Measurements from ENCODE around the gene WNT3. TPM values are rescaled to one million over a fixed set of nuclear protein-coding genes. Genes with fewer than 3 reads are reported as not detected.

WNT3 gene
- 50.0 TPM for polyA plus RNA-seq (2013, experiment 1 of 2)
- 49.3 TPM for polyA plus RNA-seq (2013, experiment 2 of 2)

GRCh38 chr17:46818316-46818928, at the start of gene WNT3:
WNT3 (minus strand) TSS chr17:46818692; CDS start chr17:46818597, 95 bp downstream.
- H3K79me2 ChIP-seq (ENCODE audit: control insufficient read depth, insufficient read depth, low read length): peaks cover 52% of the 10 kb centered on the region
- peaks cover 36% of the 10 kb centered on the region for H3K4me1 ChIP-seq (ENCODE audit: control insufficient read depth, low read depth, low read length)
- H4K8ac ChIP-seq (ENCODE audit: low read depth, low read length): no peak within 1 kb of the TSS
- peak within 1 kb of the TSS; percentile 93 for H3K4ac ChIP-seq (ENCODE audit: low read depth, low read length)
- H2BK15ac ChIP-seq (replicated peaks; ENCODE audit: low read depth): peak within 1 kb of the TSS; percentile 10
- H2BK120ac ChIP-seq (ENCODE audit: low read depth, low read length): peak within 1 kb of the TSS; percentile 92
- DNase-seq: peak; percentile 97
- peak within 1 kb of the TSS; percentile 99 for H3K23ac ChIP-seq (ENCODE audit: low read length)
- H3K27ac ChIP-seq (ENCODE audit: low read depth, low read length): peak within 1 kb of the TSS; percentile 96
- peak within 1 kb of the TSS; percentile 85 for H3K4me3 ChIP-seq (ENCODE audit: low read length)
- H3K79me1 ChIP-seq (ENCODE audit: low read length): peaks cover 12% of the 10 kb centered on the region
- peak within 1 kb of the TSS; percentile 97 for H3K9ac ChIP-seq (ENCODE audit: low read length)
- H2BK5ac ChIP-seq (ENCODE audit: low read length): peak within 1 kb of the TSS; percentile 100
- no CpG with 5 or more reads among the region's 47 CpGs for WGBS (ENCODE audit: extremely low coverage, insufficient coverage, low lambda C conversion rate)
- H2AK5ac ChIP-seq (ENCODE audit: low read length): no peak within 1 kb of the TSS
- peak within 1 kb of the TSS; percentile 93 for H3K18ac ChIP-seq (ENCODE audit: low read length)
- peak within 1 kb of the TSS; percentile 96 for H3K56ac ChIP-seq (ENCODE audit: low read length)
- H3K36me3 ChIP-seq (ENCODE audit: control insufficient read depth, insufficient read depth, low read length): no peaks in the 10 kb centered on the region
- no peaks in the 10 kb centered on the region for H3K27me3 ChIP-seq (ENCODE audit: insufficient read depth, low read length, poor library complexity)
- peak within 1 kb of the TSS; percentile 72 for H3K4me2 ChIP-seq (ENCODE audit: low read length)
- H4K5ac ChIP-seq (ENCODE audit: low read length): no peak within 1 kb of the TSS

GRCh38 chr17:46866747-46867146, 48.3 kb upstream of the WNT3 start:
- H3K9ac ChIP-seq (ENCODE audit: low read length): no peak overlapping the region
- H4K8ac ChIP-seq (ENCODE audit: low read depth, low read length): no peak overlapping the region
- H2BK15ac ChIP-seq (replicated peaks; ENCODE audit: low read depth): no peak overlapping the region
- H2BK5ac ChIP-seq (ENCODE audit: low read length): no peak overlapping the region
- H4K5ac ChIP-seq (ENCODE audit: low read length): no peak overlapping the region
- H3K4me1 ChIP-seq (ENCODE audit: control insufficient read depth, low read depth, low read length): peaks cover 5% of the 10 kb centered on the region
- no peak overlapping the region for H3K56ac ChIP-seq (ENCODE audit: low read length)
- no peak overlapping the region for H3K4ac ChIP-seq (ENCODE audit: low read depth, low read length)
- H2BK120ac ChIP-seq (ENCODE audit: low read depth, low read length): no peak overlapping the region
- no peaks in the 10 kb centered on the region for H3K36me3 ChIP-seq (ENCODE audit: control insufficient read depth, insufficient read depth, low read length)
- H3K18ac ChIP-seq (ENCODE audit: low read length): no peak overlapping the region
- H2AK5ac ChIP-seq (ENCODE audit: low read length): no peak overlapping the region
- no peaks in the 10 kb centered on the region for H3K27me3 ChIP-seq (ENCODE audit: insufficient read depth, low read length, poor library complexity)
- no peak overlapping the region for H3K27ac ChIP-seq (ENCODE audit: low read depth, low read length)
- H3K79me1 ChIP-seq (ENCODE audit: low read length): no peaks in the 10 kb centered on the region
- DNase-seq: no peak
- no peaks in the 10 kb centered on the region for H3K79me2 ChIP-seq (ENCODE audit: control insufficient read depth, insufficient read depth, low read length)
- no peak overlapping the region for H3K4me2 ChIP-seq (ENCODE audit: low read length)
- no peak overlapping the region for H3K4me3 ChIP-seq (ENCODE audit: low read length)
- no peak overlapping the region for H3K23ac ChIP-seq (ENCODE audit: low read length)

DNA sequence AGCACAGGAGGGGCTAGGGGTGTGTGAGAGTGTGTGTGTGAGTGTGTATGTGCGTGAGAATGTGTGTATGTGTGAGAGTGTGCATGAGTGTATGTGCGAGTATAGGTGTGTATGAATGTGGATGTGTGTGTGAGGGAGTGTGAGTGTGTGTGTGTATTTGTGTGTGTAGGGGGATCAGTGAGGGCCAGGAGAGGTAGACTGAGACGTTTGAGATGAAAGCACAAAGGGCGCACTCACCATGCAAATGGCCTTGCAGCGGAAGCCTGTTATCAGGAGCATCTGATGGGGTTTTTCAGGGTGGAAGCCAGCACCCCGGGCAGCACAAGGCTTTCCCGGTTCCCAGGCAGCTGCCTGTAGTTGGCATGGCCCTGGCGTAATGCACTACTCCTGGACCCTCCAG, 47.8 kb upstream of the WNT3 start:
- Histone ChIP-seq H3K79me1 (ENCODE audit: low read length) (no peaks in the 10 kb centered on the region), H2BK5ac (ENCODE audit: low read length) (no peak overlapping the region), H3K23ac (ENCODE audit: low read length) (no peak overlapping the region), H4K8ac (ENCODE audit: low read depth, low read length) (no peak overlapping the region), H3K79me2 (ENCODE audit: control insufficient read depth, insufficient read depth, low read length) (no peaks in the 10 kb centered on the region), H3K56ac (ENCODE audit: low read length) (no peak overlapping the region), H3K9ac (ENCODE audit: low read length) (no peak overlapping the region), H3K27ac (ENCODE audit: low read depth, low read length) (no peak overlapping the region), H3K36me3 (ENCODE audit: control insufficient read depth, insufficient read depth, low read length) (no peaks in the 10 kb centered on the region), H3K27me3 (ENCODE audit: insufficient read depth, low read length, poor library complexity) (no peaks in the 10 kb centered on the region), H2AK5ac (ENCODE audit: low read length) (no peak overlapping the region), H3K4me2 (ENCODE audit: low read length) (no peak overlapping the region), H3K18ac (ENCODE audit: low read length) (no peak overlapping the region), H2BK15ac (replicated peaks; ENCODE audit: low read depth) (no peak overlapping the region), H3K4me1 (ENCODE audit: control insufficient read depth, low read depth, low read length) (peaks cover 5% of the 10 kb centered on the region), H2BK120ac (ENCODE audit: low read depth, low read length) (no peak overlapping the region), H4K5ac (ENCODE audit: low read length) (no peak overlapping the region), H3K4me3 (ENCODE audit: low read length) (no peak overlapping the region), H3K4ac (ENCODE audit: low read depth, low read length) (no peak overlapping the region)
- no peak for DNase-seq
- 100% methylated on average over 2 of the region's 8 CpGs for WGBS (ENCODE audit: extremely low coverage, insufficient coverage, low lambda C conversion rate)

GRCh38 chr17:46865100-46865499, 46.6 kb upstream of the WNT3 start:
- Histone ChIP-seq H2BK5ac (ENCODE audit: low read length) (no peak overlapping the region), H3K79me1 (ENCODE audit: low read length) (no peaks in the 10 kb centered on the region), H3K18ac (ENCODE audit: low read length) (no peak overlapping the region), H3K56ac (ENCODE audit: low read length) (no peak overlapping the region), H3K36me3 (ENCODE audit: control insufficient read depth, insufficient read depth, low read length) (no peaks in the 10 kb centered on the region), H3K4me2 (ENCODE audit: low read length) (no peak overlapping the region), H3K27me3 (ENCODE audit: insufficient read depth, low read length, poor library complexity) (no peaks in the 10 kb centered on the region), H2BK15ac (replicated peaks; ENCODE audit: low read depth) (no peak overlapping the region), H3K4me1 (ENCODE audit: control insufficient read depth, low read depth, low read length) (peaks cover 5% of the 10 kb centered on the region), H3K4ac (ENCODE audit: low read depth, low read length) (no peak overlapping the region), H2AK5ac (ENCODE audit: low read length) (no peak overlapping the region), H3K4me3 (ENCODE audit: low read length) (no peak overlapping the region), H4K5ac (ENCODE audit: low read length) (no peak overlapping the region), H2BK120ac (ENCODE audit: low read depth, low read length) (no peak overlapping the region), H4K8ac (ENCODE audit: low read depth, low read length) (no peak overlapping the region), H3K9ac (ENCODE audit: low read length) (no peak overlapping the region), H3K27ac (ENCODE audit: low read depth, low read length) (no peak overlapping the region), H3K23ac (ENCODE audit: low read length) (no peak overlapping the region), H3K79me2 (ENCODE audit: control insufficient read depth, insufficient read depth, low read length) (no peaks in the 10 kb centered on the region)
- no CpG with 5 or more reads among the region's 8 CpGs for WGBS (ENCODE audit: extremely low coverage, insufficient coverage, low lambda C conversion rate)
- DNase-seq: peak; percentile 74

DNA sequence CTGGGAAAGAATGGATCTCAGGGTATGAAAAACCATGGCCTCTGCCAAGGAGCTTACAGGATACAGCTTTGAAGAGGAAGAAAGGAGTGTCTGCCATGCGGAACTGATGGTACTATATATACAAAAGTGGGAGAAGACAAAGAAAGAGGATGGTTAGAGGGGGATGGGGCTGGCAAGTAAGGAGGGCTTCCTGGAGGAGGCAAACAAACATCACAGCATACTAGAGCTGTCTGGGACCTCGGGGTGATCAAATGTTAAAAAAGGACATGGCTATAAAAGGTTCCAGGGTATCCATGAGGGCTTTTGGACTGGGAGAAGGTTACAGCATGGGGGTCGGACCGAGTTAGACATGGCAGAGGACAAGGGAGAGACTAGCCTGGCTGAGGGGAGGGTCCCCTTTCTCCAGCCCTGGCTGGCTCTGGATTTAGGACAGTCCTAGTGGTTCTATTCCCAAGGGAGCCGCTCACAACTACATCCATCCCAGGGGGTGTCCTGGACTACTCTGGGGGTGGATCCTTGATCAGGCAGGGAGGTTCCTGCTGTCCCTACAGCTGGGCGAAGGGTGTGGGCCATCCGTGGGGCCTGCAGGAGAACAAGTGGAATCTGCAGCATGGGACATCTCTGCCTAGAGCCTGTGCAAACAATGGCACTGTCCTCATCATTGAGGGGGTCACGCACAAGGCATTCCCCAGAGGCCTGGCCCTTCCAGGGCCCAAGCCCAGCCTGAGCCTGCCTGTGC, 45.1 kb upstream of the WNT3 start:
- Histone ChIP-seq H4K8ac (ENCODE audit: low read depth, low read length) (no peak overlapping the region), H3K4ac (ENCODE audit: low read depth, low read length) (no peak overlapping the region), H3K23ac (ENCODE audit: low read length) (no peak overlapping the region), H3K36me3 (ENCODE audit: control insufficient read depth, insufficient read depth, low read length) (no peaks in the 10 kb centered on the region), H3K79me2 (ENCODE audit: control insufficient read depth, insufficient read depth, low read length) (no peaks in the 10 kb centered on the region), H3K4me2 (ENCODE audit: low read length) (no peak overlapping the region), H2BK120ac (ENCODE audit: low read depth, low read length) (no peak overlapping the region), H3K79me1 (ENCODE audit: low read length) (no peaks in the 10 kb centered on the region), H3K18ac (ENCODE audit: low read length) (no peak overlapping the region), H3K27me3 (ENCODE audit: insufficient read depth, low read length, poor library complexity) (no peaks in the 10 kb centered on the region), H3K56ac (ENCODE audit: low read length) (no peak overlapping the region), H3K9ac (ENCODE audit: low read length) (no peak overlapping the region), H2AK5ac (ENCODE audit: low read length) (no peak overlapping the region), H3K27ac (ENCODE audit: low read depth, low read length) (no peak overlapping the region), H4K5ac (ENCODE audit: low read length) (no peak overlapping the region), H2BK5ac (ENCODE audit: low read length) (no peak overlapping the region), H2BK15ac (replicated peaks; ENCODE audit: low read depth) (no peak overlapping the region), H3K4me3 (ENCODE audit: low read length) (no peak overlapping the region), H3K4me1 (ENCODE audit: control insufficient read depth, low read depth, low read length) (peaks cover 5% of the 10 kb centered on the region)
- no peak for DNase-seq
- WGBS (ENCODE audit: extremely low coverage, insufficient coverage, low lambda C conversion rate): no CpG with 5 or more reads among the region's 8 CpGs

Data from mesendoderm (in vitro differentiated cells).